Lower leg skin (tissue), 3 donors: ENCODE data around the gene INTS3.

ENCODE experiments used
- POLR2A ChIP-seq, 2 donors: fragments of 450-650 bp; IDR thresholded peaks; one replicate each; pipeline ENCODE4 v1.6.1; 2016 to 2017; ENCODE audit warnings: antibody characterized with exemption in 2 of 2, mild to moderate bottlenecking in 1 of 2, moderate library complexity in 1 of 2
- TF ChIP-seq, protein P1 (sequence below), 3 donors: fragments of 450-650 bp; IDR thresholded peaks; one replicate each; pipeline ENCODE4 v1.5.1; 2016; ENCODE audit warnings: antibody characterized with exemption in 3 of 3, mild to moderate bottlenecking in 3 of 3, moderate library complexity in 2 of 3

DNA sequence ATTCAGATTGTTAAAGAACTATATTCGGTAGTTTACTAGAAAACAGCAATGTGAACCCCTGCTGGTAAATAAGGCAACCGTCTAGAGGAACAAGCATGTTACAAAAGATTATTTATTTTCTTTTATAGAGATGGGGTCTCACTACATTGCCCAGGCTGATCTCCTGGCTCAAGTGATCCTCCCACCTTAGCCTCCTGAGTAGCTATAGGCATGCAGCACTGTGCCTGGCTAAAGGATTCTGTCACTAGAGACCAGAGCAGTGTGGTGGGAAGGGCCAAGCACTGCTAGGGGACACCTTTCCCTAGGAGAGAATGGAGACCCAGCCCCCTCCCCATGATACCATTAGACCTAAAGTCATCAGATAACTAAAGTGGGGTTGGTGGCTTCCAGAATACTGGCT, 76.3 kb downstream of the INTS3 start:
- TF ChIP-seq POLR2A (IDR thresholded peaks at IDR 0.05), result no peak
- TF ChIP-seq, protein P1, sequence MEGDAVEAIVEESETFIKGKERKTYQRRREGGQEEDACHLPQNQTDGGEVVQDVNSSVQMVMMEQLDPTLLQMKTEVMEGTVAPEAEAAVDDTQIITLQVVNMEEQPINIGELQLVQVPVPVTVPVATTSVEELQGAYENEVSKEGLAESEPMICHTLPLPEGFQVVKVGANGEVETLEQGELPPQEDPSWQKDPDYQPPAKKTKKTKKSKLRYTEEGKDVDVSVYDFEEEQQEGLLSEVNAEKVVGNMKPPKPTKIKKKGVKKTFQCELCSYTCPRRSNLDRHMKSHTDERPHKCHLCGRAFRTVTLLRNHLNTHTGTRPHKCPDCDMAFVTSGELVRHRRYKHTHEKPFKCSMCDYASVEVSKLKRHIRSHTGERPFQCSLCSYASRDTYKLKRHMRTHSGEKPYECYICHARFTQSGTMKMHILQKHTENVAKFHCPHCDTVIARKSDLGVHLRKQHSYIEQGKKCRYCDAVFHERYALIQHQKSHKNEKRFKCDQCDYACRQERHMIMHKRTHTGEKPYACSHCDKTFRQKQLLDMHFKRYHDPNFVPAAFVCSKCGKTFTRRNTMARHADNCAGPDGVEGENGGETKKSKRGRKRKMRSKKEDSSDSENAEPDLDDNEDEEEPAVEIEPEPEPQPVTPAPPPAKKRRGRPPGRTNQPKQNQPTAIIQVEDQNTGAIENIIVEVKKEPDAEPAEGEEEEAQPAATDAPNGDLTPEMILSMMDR (IDR thresholded peaks at IDR 0.05), result no peak
